IMR-90 (cell line): Measurements from ENCODE around the gene ACTA2.

Experiments
- POLR2A ChIP-seq: IDR thresholded peaks from 2 replicates; pipeline ENCODE4 v1.6.1; 2012; ENCODE audit warnings: mild to moderate bottlenecking, low read depth, low read length
- TF ChIP-seq, protein P1 (sequence below): conservative IDR thresholded peaks from 2 replicates; pipeline ENCODE4 v1.5.1; 2012; ENCODE audit warnings: mild to moderate bottlenecking, low read depth, low read length, improper control_type of control experiment

GRCh38 chr10:88994019-88994418 lies 41.4 kb upstream of the ACTA2 start:
- TF ChIP-seq, protein P1, sequence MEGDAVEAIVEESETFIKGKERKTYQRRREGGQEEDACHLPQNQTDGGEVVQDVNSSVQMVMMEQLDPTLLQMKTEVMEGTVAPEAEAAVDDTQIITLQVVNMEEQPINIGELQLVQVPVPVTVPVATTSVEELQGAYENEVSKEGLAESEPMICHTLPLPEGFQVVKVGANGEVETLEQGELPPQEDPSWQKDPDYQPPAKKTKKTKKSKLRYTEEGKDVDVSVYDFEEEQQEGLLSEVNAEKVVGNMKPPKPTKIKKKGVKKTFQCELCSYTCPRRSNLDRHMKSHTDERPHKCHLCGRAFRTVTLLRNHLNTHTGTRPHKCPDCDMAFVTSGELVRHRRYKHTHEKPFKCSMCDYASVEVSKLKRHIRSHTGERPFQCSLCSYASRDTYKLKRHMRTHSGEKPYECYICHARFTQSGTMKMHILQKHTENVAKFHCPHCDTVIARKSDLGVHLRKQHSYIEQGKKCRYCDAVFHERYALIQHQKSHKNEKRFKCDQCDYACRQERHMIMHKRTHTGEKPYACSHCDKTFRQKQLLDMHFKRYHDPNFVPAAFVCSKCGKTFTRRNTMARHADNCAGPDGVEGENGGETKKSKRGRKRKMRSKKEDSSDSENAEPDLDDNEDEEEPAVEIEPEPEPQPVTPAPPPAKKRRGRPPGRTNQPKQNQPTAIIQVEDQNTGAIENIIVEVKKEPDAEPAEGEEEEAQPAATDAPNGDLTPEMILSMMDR = no peak
- TF ChIP-seq POLR2A = no peak
